NCI-H128 (cell line): ENCODE measurements around the gene SLC47A2.
"Not testable (repeated sequence)": the region's sequence is repeated elsewhere in the genome, so short reads cannot be mapped to it uniquely, and the experiment has no call there.

Experiments
- DNase-seq: peaks from one replicate; lab custom pipeline; 2025; ENCODE audit not compliant: unreplicated experiment; lab: John Stamatoyannopoulos, UW

The SLC47A2 gene

GRCh38 chr17:19716108-19717030 lies at the start of gene SLC47A2:
Gene SLC47A2, minus strand, starts transcription at chr17:19716584. Its CDS starts 29 bp downstream, at chr17:19716555.
- no peak for DNase-seq

GRCh38 chr17:19766016-19766415 lies 49.6 kb upstream of the SLC47A2 start:
- no peak for DNase-seq

DNA sequence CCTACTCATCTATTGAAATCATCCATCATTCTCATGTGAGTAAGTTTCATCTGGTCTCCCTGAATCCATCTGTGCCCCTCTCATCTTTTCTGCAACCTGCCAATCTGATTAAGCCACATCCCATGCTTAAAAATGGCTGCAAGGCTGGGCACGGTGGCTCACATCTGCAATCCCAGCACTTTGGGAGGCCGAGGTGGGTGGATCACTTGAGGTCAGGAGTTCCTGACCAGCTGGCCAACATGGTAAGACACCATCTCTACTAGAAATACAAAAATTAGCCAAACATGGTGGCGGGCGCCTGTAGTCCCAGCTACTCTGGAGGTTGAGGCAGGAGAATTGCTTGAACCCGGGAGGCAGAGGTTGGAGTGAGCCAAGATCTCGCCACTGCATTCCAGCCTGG lies 47.6 kb upstream of the SLC47A2 start:
- not testable (repeated sequence) for DNase-seq

- no peak for DNase-seq
Measured at GRCh38 chr17:19763416-19763815, 47.0 kb upstream of the SLC47A2 start.

DNA sequence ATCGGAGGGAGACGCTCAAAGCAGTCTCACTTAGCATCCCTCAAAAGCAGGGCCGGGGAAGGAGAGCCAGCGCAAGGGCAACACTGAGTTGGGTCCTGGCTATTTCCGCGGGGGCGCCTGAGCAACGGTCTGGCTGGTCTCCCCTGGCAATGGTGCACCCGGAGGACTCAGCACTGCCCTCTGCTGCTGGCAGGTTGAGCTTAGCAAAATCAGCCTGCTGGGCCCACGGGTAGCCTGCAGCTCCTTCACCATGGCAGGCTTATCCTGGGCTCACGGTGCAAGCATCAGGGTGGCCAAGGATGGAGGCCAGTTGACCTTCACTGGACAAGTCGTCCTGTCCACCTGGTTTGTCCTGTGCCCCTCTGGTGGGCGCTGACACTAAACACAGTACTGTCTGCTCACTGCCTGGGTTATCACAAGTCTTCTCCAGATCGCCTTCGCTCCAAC lies 46.2 kb upstream of the SLC47A2 start:
- DNase-seq = peak; percentile 21

- DNase-seq = no peak
Measured at GRCh38 chr17:19760746-19761145, 44.4 kb upstream of the SLC47A2 start.

DNA sequence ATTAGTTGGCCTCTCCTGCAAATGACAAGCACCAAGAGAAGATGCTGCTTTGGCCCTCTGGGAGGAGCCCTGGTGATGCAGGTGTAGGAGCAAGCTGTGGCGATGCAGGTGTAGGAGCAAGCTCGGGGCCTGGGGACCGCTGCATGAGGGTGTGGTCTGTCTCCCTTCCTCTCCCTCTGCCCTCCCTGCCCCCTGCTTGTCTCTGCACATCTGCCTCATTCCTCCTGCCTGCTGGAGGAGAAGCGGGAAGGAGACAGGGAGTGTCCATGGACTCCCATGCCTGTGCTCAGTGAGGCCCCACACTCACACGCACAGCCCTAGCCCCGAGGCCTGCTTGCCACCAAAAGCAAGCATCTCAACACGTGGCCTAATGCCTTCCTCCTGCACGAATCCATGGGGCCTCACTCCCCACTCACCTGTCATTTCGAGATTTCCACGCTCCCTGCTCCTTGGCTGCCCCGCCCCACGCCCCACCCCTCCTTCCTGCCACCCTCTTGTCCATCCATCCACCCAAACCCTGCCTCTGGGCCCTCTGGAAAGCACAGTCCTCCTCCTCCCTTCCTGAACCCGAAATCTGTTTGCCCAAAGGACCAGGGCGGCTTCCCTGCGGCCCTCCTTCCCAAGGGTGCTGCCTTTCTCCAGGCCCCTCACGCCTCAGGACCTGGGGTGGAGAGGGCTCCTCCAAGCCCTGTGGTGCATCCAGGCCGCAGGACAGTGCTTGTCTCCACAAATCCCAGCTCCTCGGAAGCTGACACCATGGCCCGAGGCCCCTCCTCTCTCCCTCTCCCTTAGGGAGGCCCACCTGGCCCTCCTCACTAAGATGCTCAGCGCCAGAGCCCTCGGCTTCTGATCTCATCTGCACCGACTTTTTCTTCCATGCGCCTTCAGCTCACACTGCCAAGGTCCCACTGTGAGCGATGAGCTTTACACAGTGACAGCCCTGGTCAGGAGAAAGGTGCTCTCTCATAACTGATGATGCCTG lies 43.5 kb upstream of the SLC47A2 start:
- no peak for DNase-seq

GRCh38 chr17:19757536-19758180 lies 41.3 kb upstream of the SLC47A2 start:
- DNase-seq = no peak

DNA sequence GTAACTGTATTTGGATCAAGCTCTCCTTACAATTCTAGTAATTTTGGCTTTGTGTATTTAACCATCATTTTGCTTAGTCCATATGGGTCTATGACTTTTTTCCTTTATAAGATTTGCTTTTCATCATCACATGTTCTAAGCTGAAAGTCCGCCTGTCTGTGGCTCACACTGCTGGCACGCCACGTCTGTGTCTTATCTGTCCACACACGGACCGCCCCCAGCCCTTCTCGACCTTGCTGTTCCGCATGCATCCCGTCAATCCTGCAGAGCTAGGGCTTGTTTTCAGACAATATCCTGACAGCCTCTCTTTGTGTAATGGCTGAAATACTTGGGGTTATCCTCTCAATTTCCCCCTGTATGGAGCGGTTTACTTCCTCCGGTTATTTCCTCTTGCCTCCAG lies 40.2 kb upstream of the SLC47A2 start:
- DNase-seq = no peak

DNA sequence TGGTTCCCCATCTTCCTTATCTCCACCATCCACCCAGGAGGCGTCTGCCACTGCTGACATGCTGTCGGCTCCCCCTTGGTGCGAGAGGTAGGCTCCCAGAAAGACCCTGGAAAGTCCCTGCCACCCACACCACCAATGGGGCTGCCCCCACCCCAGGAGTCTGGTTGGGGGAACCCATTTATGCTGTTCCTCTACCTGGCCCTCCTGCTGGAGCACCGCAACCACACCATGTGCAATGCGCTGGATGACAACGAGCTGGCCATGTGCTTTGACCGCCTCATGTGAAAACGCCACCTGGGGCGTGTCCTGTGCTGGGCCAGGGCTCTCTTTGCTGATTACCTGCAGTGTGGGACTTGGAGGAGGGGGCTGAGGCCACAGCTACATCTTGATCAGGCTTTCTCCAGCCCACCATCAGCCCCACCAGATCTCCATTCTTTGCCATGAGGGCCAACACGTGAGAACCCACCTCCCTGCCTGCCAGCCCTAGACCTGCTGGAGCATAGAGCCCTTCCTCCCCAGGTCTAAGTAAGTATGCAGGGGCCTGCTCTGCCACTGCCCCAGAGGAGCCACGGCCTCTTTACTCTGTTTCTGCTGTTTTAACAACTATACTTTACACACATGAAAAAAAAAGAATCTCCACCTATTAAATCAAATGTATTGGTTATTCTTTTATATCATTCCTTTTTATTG lies 39.6 kb upstream of the SLC47A2 start:
- DNase-seq = no peak

DNA sequence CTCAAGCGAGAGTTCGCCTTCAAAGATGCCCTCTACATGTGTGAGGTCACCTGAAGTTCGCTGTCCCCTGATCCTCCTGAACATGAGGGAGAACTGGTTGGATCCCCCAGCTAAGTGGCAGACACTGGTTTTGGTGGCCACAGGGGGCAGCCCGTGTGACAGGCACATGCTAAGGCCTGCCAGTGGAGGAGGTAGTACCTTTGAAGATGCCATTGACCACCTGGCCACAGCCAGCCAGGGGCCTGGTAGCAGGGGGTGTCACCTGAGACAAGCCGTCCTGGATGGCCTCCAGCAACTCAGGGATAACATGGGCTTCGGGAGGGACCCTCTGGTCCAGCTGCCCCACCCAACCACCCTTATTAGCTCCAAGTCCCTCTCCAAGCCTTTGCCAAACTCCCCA lies 39.0 kb upstream of the SLC47A2 start:
- no peak for DNase-seq

- DNase-seq = peak; percentile 13
Measured at GRCh38 chr17:19753661-19754463, 37.5 kb upstream of the SLC47A2 start.

DNA sequence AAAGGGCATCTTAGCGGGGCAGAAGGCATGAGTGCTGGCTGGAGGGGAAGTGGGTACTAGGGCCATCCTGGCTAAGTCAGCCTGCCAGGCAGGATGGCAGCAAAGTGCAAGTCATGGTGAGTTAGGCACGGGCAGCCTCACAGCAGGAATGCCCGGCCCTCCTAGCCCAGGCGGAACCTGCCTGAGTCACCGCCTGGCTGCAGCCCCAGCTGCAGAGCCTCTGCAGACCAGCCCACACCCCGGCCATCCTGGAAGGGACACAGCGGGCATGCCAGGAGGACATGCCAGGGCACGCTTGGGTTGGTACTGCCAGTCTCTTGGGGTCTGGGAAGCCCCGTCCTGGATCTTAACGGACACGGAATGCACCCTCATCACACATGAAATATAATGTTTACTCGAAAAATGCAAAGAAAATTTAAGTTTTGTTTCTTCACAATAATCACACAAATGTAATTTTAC lies 36.7 kb upstream of the SLC47A2 start:
- no peak for DNase-seq

DNA sequence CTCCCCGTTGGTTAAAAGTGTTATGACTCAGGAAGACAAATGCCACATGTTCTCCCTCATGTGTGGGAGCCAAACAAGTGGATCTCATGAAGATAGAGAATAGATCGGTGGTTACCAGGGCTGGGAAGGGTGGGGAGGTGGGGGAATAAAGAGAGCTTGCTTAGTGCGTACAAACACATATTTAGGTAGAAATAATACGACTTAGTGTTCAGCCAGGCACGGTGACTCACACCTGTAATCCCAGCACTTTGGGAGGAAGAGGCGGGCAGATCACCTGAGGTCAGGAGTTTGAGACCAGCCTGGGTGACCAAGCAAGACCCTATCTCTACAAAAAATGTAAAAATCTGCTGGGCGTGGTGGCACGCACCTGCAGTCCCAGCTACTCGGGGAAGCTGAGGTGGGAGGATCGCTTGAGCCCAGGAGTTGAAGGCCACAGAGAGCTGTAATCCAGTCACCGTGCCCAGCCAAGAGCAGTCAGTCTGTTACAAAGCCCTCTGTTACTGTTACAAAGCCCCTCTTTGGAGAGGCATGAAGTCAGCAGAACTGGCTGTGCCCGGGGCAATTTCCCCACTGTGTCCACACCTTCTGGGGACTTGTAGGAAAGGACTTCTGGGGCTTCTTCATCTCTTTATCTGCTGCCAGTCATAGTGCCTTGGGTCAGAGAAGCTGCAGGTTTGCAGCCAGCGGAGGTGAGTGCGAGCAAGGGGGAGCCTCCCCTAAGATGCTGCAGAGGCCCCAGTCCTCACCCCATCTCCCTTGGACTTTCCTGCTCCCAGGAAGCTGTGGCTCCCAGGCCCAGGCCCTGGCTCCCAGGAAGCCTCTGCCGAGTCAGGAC lies 36.0 kb upstream of the SLC47A2 start:
- DNase-seq = no peak

- DNase-seq = no peak
Measured at GRCh38 chr17:19750835-19751234, 34.5 kb upstream of the SLC47A2 start.

DNA sequence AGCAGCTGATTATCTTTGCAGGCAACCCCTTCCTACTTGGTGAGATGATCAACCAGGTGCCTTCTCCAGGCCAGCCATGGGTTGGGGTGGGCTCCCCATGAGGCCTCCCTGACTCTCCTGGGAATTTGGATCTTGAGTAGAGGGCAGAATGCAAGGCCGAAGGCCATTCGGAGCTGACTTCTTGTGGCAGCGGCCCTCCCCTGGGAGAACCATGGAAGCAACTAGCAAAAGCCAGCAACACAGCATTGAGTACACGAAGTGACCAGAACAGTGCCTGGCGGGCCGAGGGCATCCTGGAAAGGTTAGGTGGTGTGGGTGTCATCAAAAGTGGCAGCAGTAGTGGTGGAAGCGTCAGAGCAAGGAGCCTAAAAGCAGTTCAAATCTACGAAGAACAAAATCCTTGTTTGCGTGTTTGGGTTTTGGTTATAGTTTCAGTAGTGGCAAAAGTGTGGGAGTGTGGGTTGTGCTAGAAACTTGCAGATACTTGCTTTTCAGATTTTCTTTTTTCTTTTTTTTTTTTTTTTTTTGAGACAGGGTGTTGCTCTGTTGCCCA lies 33.7 kb upstream of the SLC47A2 start:
- DNase-seq = no peak

- DNase-seq = no peak
Measured at GRCh38 chr17:19748807-19749193, 32.4 kb upstream of the SLC47A2 start.
